ENCODE measurements around the gene RXFP2.
A peak's percentile ranks its signal among the peaks of the same experiment; 100 is the strongest.

RXFP2 gene

GRCh38 chr13:31742097-31742734, 2.9 kb downstream of the RXFP2 start:
- peak; percentile 66 to 75 for DNase-seq
- H3K4me1 ChIP-seq = peaks cover 0 to 12% (median 0%) of the 10 kb centered on the region in 4 donors
- H3K27ac ChIP-seq = no peak overlapping the region
- intact Hi-C loops (cut with DNase I; ENCODE audit: low total_unique reads) = loop anchor here (5.0 to 10.0 kb wide), 2 partner anchors 310 to 537 kb away; no protein-coding TSS in a partner anchor
- no peaks in the 10 kb centered on the region for H3K27me3 ChIP-seq
- H3K36me3 ChIP-seq = no peaks in the 10 kb centered on the region
- H3K4me3 ChIP-seq = no peak overlapping the region
- TF ChIP-seq CTCF (IDR thresholded peaks at IDR 0.05) = peak; percentile 91 to 99
- no peaks in the 10 kb centered on the region for H3K9me3 ChIP-seq

- Histone ChIP-seq H3K9me3 (no peaks in the 10 kb centered on the region), H3K27ac (peak overlapping the region in 1 of 2 donors; percentile 33), H3K27me3 (no peaks in the 10 kb centered on the region), H3K36me3 (no peaks in the 10 kb centered on the region), H3K4me3 (no peak overlapping the region), H3K4me1 (peaks cover 0 to 37% (median 9%) of the 10 kb centered on the region in 4 donors)
- no peak for DNase-seq
- intact Hi-C loops (cut with DNase I; ENCODE audit: low total_unique reads) = loop anchor here (10.0 kb wide), 1 partner anchor 542 kb away; no protein-coding TSS in a partner anchor
- TF ChIP-seq CTCF (IDR thresholded peaks at IDR 0.05) = no peak
Observed at GRCh38 chr13:31747291-31747690, 8.0 kb downstream of the RXFP2 start.

GRCh38 chr13:31747966-31748365, 8.6 kb downstream of the RXFP2 start:
- no peaks in the 10 kb centered on the region for H3K36me3 ChIP-seq
- intact Hi-C loops (cut with DNase I; ENCODE audit: low total_unique reads) = loop anchor here (10.0 kb wide), 1 partner anchor 543 kb away; no protein-coding TSS in a partner anchor
- no peak for TF ChIP-seq CTCF (IDR thresholded peaks at IDR 0.05)

GRCh38 chr13:31749929-31750328, 10.6 kb downstream of the RXFP2 start:
- Histone ChIP-seq H3K4me3 (no peak overlapping the region), H3K36me3 (no peaks in the 10 kb centered on the region), H3K27me3 (no peaks in the 10 kb centered on the region), H3K27ac (peak overlapping the region; percentile 60 to 62), H3K9me3 (no peaks in the 10 kb centered on the region), H3K4me1 (peaks cover 0 to 44% (median 10%) of the 10 kb centered on the region in 4 donors)
- intact Hi-C loops (cut with DNase I; ENCODE audit: low total_unique reads) = loop anchor here (10.0 kb wide), 1 partner anchor 545 kb away; no protein-coding TSS in a partner anchor
- TF ChIP-seq CTCF (IDR thresholded peaks at IDR 0.05) = no peak
- DNase-seq = no peak

More at GRCh38 chr13:31747966-31748365, 8.6 kb downstream of the RXFP2 start:
- no peak for DNase-seq
- Histone ChIP-seq H3K27ac (peak overlapping the region; percentile 60 to 62), H3K27me3 (no peaks in the 10 kb centered on the region), H3K9me3 (no peaks in the 10 kb centered on the region), H3K4me3 (no peak overlapping the region), H3K4me1 (peaks cover 0 to 35% (median 9%) of the 10 kb centered on the region in 4 donors)

GRCh38 chr13:31755211-31755610, 15.9 kb downstream of the RXFP2 start:
- Histone ChIP-seq H3K4me1 (peaks cover 0 to 61% (median 11%) of the 10 kb centered on the region in 4 donors), H3K9me3 (no peaks in the 10 kb centered on the region), H3K27me3 (no peaks in the 10 kb centered on the region), H3K4me3 (no peak overlapping the region), H3K27ac (peak overlapping the region; percentile 82 to 90), H3K36me3 (no peaks in the 10 kb centered on the region)
- no peak for TF ChIP-seq CTCF (IDR thresholded peaks at IDR 0.05)
- no peak for DNase-seq
- intact Hi-C loops (cut with DNase I; ENCODE audit: low total_unique reads) = no loop called here

Measured in tibial artery (tissue), 4 donors.